Activated CD4-positive, alpha-beta memory T cell treated with anti-CD3 and anti-CD28 coated beads for 36 hours (primary cell): ENCODE measurements around the gene BTBD17. TPM values are rescaled to one million over a fixed set of nuclear protein-coding genes. Genes with fewer than 3 reads are reported as not detected.
A peak's percentile ranks its signal among the peaks of the same experiment; 100 is the strongest.

Experiments used
- CTCF ChIA-PET: fragments of 350-600 bp; sonication (Branson Sonifier 250); formaldehyde crosslinking; loops from one replicate; lab custom pipeline; 2021; ENCODE audit warnings: antibody characterized with exemption, inconsistent platforms; lab: Charles Lee
- POLR2A ChIA-PET: fragments of 350-600 bp; sonication (Branson Sonifier 250); formaldehyde crosslinking; loops from one replicate; lab custom pipeline; 2021; ENCODE audit warnings: antibody characterized with exemption; lab: Charles Lee
- DNase-seq: peaks from one replicate; pipeline ENCODE4 v3.0.0-alpha.2; 2020
- H3K27ac Mint-ChIP-seq: one replicate; pipeline ENCODE4 v1.8.0; 2021; ENCODE audit warnings: mixed read lengths
- H3K27me3 Mint-ChIP-seq: one replicate; pipeline ENCODE4 v1.8.0; 2021; ENCODE audit warnings: mixed read lengths
- H3K36me3 Mint-ChIP-seq: one replicate; pipeline ENCODE4 v1.8.0; 2021; ENCODE audit warnings: mixed read lengths
- H3K4me1 Mint-ChIP-seq: one replicate; pipeline ENCODE4 v1.8.0; 2021; ENCODE audit warnings: low read depth, mixed read lengths
- H3K4me3 Mint-ChIP-seq: one replicate; pipeline ENCODE4 v1.8.0; 2021; ENCODE audit warnings: mild to moderate bottlenecking, mixed read lengths
- H3K9me3 Mint-ChIP-seq: one replicate; pipeline ENCODE4 v1.8.0; 2021; ENCODE audit warnings: mixed read lengths
- intact Hi-C: fragments of 100-400 bp; cut with micrococcal nuclease; formaldehyde crosslinking; loops from one replicate; pipeline ENCODE4 v1.15.1; 2023
- total RNA-seq, 2 experiments: library from RNA; stranded (reverse); gene quantifications; one replicate each; pipeline ENCODE4 v1.2.3, GENCODE V29; 2021

Gene BTBD17
- total RNA-seq, 2 experiments from 2014 or later = not detected

- ChIA-PET CTCF (interaction anchor here (1.6 to 2.3 kb wide), 2 partner anchors 16 to 72 kb away, joined by 5 to 7 read pairs; no protein-coding TSS in a partner anchor), POLR2A (no interaction called here)
- no peak for DNase-seq
- peaks cover 1% of the 10 kb centered on the region for H3K27me3 Mint-ChIP-seq
- H3K4me3 Mint-ChIP-seq = no peak overlapping the region
- no peak overlapping the region for H3K27ac Mint-ChIP-seq
- H3K9me3 Mint-ChIP-seq = no peaks in the 10 kb centered on the region
- no peaks in the 10 kb centered on the region for H3K4me1 Mint-ChIP-seq
- intact Hi-C loops = no loop called here
- no peaks in the 10 kb centered on the region for H3K36me3 Mint-ChIP-seq
Observed at GRCh38 chr17:74385201-74385600, 23.5 kb upstream of the BTBD17 start.

GRCh38 chr17:74383141-74383540 is 21.5 kb upstream of the BTBD17 start:
- H3K27me3 Mint-ChIP-seq = peaks cover 1% of the 10 kb centered on the region
- no peaks in the 10 kb centered on the region for H3K4me1 Mint-ChIP-seq
- DNase-seq = no peak
- intact Hi-C loops = no loop called here
- no peaks in the 10 kb centered on the region for H3K36me3 Mint-ChIP-seq
- ChIA-PET POLR2A (no interaction called here), CTCF (interaction anchor here (1.2 kb wide), 1 partner anchor 54 kb away, joined by 3 read pairs; no protein-coding TSS in a partner anchor)
- no peak overlapping the region for H3K27ac Mint-ChIP-seq
- no peak overlapping the region for H3K4me3 Mint-ChIP-seq
- no peaks in the 10 kb centered on the region for H3K9me3 Mint-ChIP-seq

DNA sequence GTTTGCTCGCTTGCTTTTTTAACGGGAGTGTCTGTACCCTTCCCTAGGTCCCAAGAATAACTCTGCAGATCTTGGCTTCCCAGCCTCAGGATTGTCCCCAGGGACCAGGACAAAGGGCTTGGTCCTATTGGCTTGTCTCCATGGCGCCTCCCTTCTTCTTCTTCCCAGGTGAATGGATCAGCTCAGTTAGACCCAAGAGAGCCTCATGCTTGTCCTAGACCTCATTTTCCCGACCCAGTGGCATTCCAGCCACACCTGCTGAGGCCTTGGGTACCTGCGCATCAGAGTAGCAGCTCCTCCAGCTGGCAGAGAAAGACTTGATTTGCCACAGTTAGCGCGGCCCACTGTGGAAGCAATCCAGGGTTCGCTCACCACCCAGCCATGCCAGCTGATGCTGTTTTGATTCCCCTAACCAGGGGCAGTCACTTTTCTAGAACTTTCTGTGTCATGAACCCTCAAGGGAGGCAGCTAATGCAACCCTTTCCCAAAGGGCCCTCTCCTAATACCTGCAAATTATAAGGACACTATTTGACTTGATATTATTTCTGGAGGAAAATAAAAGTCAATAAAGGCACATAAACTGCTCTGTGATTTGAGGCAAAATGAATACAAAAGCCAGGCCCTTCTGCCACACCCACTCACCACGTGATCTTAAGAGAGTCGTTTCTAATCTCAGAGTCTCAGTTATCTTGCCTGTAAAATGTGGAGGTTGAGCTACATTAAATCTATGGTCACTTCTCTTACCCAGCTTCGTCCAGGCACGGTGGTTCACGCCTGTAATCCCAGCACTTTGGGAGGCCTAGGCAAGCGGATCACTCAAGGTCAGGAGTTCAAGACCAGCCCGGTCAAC is 19.5 kb upstream of the BTBD17 start:
- no peak for DNase-seq
- no peak overlapping the region for H3K4me3 Mint-ChIP-seq
- peaks cover 1% of the 10 kb centered on the region for H3K27me3 Mint-ChIP-seq
- no peaks in the 10 kb centered on the region for H3K4me1 Mint-ChIP-seq
- H3K9me3 Mint-ChIP-seq = no peaks in the 10 kb centered on the region
- intact Hi-C loops = no loop called here
- no peaks in the 10 kb centered on the region for H3K36me3 Mint-ChIP-seq
- POLR2A ChIA-PET = no interaction called here
- CTCF ChIA-PET = interaction anchor here (0.6 to 3.1 kb wide), 10 partner anchors 10 to 221 kb away, joined by 3 to 52 read pairs (median 6); partner anchors contain the start of gene GPR142
- no peak overlapping the region for H3K27ac Mint-ChIP-seq

DNA sequence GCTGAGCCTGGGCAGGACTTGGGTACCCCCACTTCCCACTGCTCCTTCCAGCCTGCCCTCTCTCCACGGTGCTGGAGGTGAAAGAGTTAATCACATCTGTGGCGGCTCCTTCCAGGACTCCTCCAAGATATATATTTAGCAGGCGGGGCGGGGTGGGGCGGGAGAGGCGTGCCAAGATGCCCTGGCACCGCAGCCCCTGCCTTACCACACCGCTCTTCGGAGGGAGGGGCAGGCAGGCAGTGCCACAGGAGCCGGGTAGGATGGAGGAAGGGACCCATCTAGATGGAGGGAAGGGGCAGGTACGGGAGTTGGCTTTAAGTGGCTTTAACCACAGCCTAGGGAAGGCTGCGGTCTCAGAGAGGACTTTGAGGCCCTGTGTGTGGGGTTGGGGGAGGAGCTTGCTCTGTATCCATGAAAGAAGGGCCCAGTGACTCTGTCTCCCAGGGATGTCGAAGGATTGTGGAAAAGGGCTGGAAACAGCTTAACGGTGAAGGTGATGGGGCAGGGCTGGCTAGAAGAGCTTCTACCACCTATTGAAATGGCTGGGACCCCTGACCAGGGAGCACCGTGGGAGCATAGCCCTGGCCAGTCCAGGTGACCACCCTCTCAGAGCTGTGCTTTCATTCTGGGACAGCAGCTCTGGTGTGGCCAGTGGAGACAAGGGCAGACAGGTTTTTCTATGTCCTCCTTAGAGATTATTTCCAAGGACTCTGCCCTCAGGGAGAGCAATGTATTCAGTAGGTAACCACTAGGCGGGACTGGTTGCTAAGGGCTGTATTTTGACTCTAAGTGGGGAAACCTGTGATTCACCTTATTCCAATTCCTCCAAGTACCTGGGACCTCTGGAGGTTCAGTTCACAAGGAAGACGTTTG is 18.7 kb upstream of the BTBD17 start:
- Mint-ChIP-seq H3K27ac (no peak overlapping the region), H3K9me3 (no peaks in the 10 kb centered on the region), H3K27me3 (peaks cover 1% of the 10 kb centered on the region), H3K4me3 (no peak overlapping the region), H3K4me1 (no peaks in the 10 kb centered on the region), H3K36me3 (no peaks in the 10 kb centered on the region)
- DNase-seq = no peak
- ChIA-PET POLR2A (no interaction called here), CTCF (interaction anchor here (0.7 to 3.1 kb wide), 16 partner anchors 11 to 222 kb away, joined by 3 to 52 read pairs (median 6); partner anchors contain the start of genes BTBD17, CD300LB and GPR142)
- intact Hi-C loops = no loop called here

- Mint-ChIP-seq H3K27me3 (peaks cover 1% of the 10 kb centered on the region), H3K4me1 (no peaks in the 10 kb centered on the region), H3K36me3 (no peaks in the 10 kb centered on the region), H3K4me3 (no peak overlapping the region), H3K27ac (no peak overlapping the region), H3K9me3 (no peaks in the 10 kb centered on the region)
- ChIA-PET CTCF (interaction anchor here (0.6 to 3.1 kb wide), 63 partner anchors 9 to 358 kb away, joined by 3 to 52 read pairs (median 4); partner anchors contain the start of genes BTBD17, CD300A, CD300C and CD300LB), POLR2A (interaction anchor here (0.5 to 0.8 kb wide), 2 partner anchors 177 to 477 kb away, joined by 3 to 4 read pairs; partner anchors contain the start of gene RPL38)
- peak; percentile 94 for DNase-seq
- intact Hi-C loops = loop anchor here (1.0 to 5.0 kb wide), 3 partner anchors 78 to 218 kb away; no protein-coding TSS in a partner anchor
Observed at GRCh38 chr17:74379495-74380085, 17.9 kb upstream of the BTBD17 start.

DNA sequence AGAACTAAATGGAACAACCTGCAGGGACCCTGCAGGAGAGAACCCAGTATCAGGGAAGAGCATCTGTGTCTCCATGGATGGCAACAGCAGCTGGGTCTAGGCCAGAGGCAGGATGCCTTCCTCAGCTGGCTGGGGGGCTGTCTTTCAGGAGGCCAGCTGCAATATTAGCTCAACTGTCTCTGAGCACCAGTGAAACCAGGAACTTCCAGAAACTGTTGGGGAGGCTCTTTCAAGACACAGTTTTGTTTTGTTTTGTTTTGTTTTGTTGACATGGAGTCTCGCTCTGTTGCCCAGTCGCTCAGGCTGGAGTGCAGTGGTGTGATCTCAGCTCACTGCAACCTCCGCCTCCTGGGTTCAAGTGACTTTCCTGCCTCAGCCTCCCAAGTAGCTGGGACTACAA is 13.2 kb upstream of the BTBD17 start:
- Mint-ChIP-seq H3K4me3 (no peak overlapping the region), H3K27ac (no peak overlapping the region), H3K36me3 (no peaks in the 10 kb centered on the region), H3K4me1 (no peaks in the 10 kb centered on the region), H3K27me3 (no peaks in the 10 kb centered on the region), H3K9me3 (no peaks in the 10 kb centered on the region)
- DNase-seq = no peak
- POLR2A ChIA-PET = no interaction called here
- CTCF ChIA-PET = interaction anchor here (1.2 to 2.0 kb wide), 2 partner anchors 17 to 74 kb away, joined by 3 to 7 read pairs; no protein-coding TSS in a partner anchor
- intact Hi-C loops = loop anchor here (5.0 kb wide), 1 partner anchor 222 kb away; no protein-coding TSS in a partner anchor

DNA sequence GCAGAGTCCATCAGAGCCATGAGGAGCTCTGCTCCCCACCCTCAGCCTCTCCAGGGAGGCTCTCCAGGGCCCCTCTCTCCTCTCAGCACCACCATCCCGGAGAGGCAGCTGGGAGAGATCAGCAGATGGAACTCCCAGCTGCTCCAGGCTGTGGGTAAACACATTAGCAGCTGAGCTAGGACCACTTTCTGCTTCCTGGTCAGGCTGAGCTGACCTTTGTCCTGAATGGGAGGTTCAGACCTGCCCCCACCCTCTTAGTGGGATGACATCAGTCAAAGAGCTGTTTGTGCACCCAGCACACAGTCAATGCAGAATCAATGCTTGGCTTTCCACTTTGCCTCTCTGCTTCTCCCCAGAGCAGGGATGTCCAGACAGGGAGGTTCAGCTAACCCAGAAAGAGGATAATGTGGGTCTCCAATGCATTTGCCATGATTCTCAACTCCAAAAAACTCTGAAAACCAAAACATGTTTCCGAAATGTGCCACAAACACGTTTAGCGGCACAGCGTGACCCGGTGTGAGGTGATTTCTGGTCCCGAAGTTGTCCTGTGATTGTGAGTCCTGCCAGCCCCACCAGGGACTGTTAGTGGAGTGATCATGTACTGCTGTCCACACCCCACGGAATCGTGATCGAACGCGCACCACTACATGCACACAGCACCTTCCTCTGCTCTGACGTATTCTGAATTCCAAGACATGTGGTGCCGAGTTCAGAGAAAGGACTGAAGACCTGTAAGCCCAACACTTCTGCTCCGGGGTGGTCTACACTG is 12.4 kb upstream of the BTBD17 start:
- Mint-ChIP-seq H3K27me3 (no peaks in the 10 kb centered on the region), H3K4me1 (peaks cover 6% of the 10 kb centered on the region), H3K27ac (no peak overlapping the region), H3K9me3 (no peaks in the 10 kb centered on the region), H3K4me3 (no peak overlapping the region), H3K36me3 (no peaks in the 10 kb centered on the region)
- intact Hi-C loops = no loop called here
- ChIA-PET CTCF (no interaction called here), POLR2A (no interaction called here)
- no peak for DNase-seq

GRCh38 chr17:74372426-74372825 is 10.8 kb upstream of the BTBD17 start:
- H3K4me3 Mint-ChIP-seq = no peak overlapping the region

GRCh38 chr17:74371653-74372147 is 10.0 kb upstream of the BTBD17 start:
- Mint-ChIP-seq H3K36me3 (no peaks in the 10 kb centered on the region), H3K9me3 (no peaks in the 10 kb centered on the region), H3K27me3 (no peaks in the 10 kb centered on the region), H3K27ac (no peak overlapping the region), H3K4me3 (no peak overlapping the region), H3K4me1 (peaks cover 12% of the 10 kb centered on the region)
- POLR2A ChIA-PET = no interaction called here
- intact Hi-C loops = no loop called here
- DNase-seq = no peak
- CTCF ChIA-PET = interaction anchor here (4.7 kb wide), 2 partner anchors 8 to 11 kb away, joined by 28 to 52 read pairs; partner anchors contain the start of gene BTBD17

More at GRCh38 chr17:74372426-74372825, 10.8 kb upstream of the BTBD17 start:
- H3K27me3 Mint-ChIP-seq = no peaks in the 10 kb centered on the region
- H3K4me1 Mint-ChIP-seq = peaks cover 12% of the 10 kb centered on the region
- H3K9me3 Mint-ChIP-seq = no peaks in the 10 kb centered on the region
- ChIA-PET CTCF (interaction anchor here (0.7 kb wide), 1 partner anchor 122 kb away, joined by 3 read pairs; no protein-coding TSS in a partner anchor), POLR2A (no interaction called here)
- DNase-seq = no peak
- H3K27ac Mint-ChIP-seq = no peak overlapping the region
- intact Hi-C loops = no loop called here
- H3K36me3 Mint-ChIP-seq = no peaks in the 10 kb centered on the region

DNA sequence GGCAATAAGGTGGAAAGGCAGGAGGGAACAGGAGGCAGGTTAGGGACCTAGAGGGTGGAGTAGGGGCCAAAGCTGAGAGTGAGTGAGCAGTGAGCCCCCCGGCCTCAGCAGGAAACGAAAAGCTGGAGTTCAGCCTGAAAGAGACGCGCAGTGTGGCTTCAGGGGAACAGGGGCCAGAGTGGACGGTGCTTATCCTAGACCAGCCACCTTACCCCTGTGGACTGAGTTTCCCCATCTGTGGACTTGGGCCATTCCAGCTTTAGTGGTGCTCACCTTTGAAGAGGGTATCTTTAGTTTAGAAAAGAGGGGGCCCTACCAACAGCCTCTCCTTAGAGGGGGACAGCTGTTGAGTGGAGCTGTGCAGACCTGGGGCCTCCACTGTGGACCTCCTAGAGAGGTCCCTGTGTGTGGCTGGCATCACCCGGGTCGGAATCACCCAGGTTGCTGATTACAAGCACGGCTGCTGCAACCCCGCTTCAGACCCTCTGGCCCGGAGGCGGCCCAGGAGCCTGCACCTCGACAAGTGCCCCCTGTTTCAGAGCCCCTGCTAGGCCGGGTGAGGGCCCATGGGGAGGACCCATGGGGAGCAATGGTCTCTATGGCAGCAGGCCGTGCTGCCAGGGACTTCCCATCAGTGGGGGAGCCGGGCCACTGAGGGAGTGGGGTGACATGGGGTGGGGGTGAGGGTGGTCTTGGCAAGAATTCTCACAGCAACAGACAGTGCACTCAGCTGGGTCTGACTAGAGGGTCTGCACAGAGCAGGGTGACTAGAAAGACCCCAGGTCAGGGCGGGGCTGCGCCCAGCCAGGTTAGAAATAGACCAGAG is 8.2 kb upstream of the BTBD17 start:
- no peaks in the 10 kb centered on the region for H3K36me3 Mint-ChIP-seq
- H3K4me1 Mint-ChIP-seq = peaks cover 12% of the 10 kb centered on the region
- H3K27me3 Mint-ChIP-seq = no peaks in the 10 kb centered on the region
- no peak overlapping the region for H3K27ac Mint-ChIP-seq
- H3K9me3 Mint-ChIP-seq = no peaks in the 10 kb centered on the region
- H3K4me3 Mint-ChIP-seq = no peak overlapping the region
- no peak for DNase-seq
- POLR2A ChIA-PET = no interaction called here
- intact Hi-C loops = loop anchor here (1.0 to 2.0 kb wide), 3 partner anchors 87 to 163 kb away; no protein-coding TSS in a partner anchor
- CTCF ChIA-PET = interaction anchor here (0.9 to 4.7 kb wide), 16 partner anchors 10 to 163 kb away, joined by 3 to 52 read pairs (median 10); partner anchors contain the start of genes BTBD17, CD300A and TTYH2
